Calu3 (cell line): ENCODE measurements around the gene STK17B. TPM values are rescaled to one million over a fixed set of nuclear protein-coding genes. Genes with fewer than 3 reads are reported as not detected.
A peak's percentile ranks its signal among the peaks of the same experiment; 100 is the strongest.

ENCODE experiments used
- BruUV-seq: library from RNA; stranded (reverse); fragments of 400-500 nt; replicated peaks from 2 replicates; lab custom pipeline; 2021; lab: Mats Ljungman, UMichigan
- CTCF ChIA-PET: fragments of 300-600 bp; sonication (Branson Sonifier 250); formaldehyde crosslinking; loops from one replicate; lab custom pipeline; 2022; ENCODE audit warnings: antibody characterized with exemption; lab: Charles Lee
- DNase-seq: peaks from one replicate; pipeline ENCODE4 v3.0.0; 2022
- H3K27ac Mint-ChIP-seq: one replicate; pipeline ENCODE4 v1.8.0; 2022; ENCODE audit warnings: mixed read lengths; ENCODE audit not compliant: unreplicated experiment
- H3K27me3 Mint-ChIP-seq: one replicate; pipeline ENCODE4 v1.8.0; 2022; ENCODE audit warnings: mixed read lengths; ENCODE audit not compliant: unreplicated experiment
- H3K36me3 Mint-ChIP-seq: one replicate; pipeline ENCODE4 v1.8.0; 2022; ENCODE audit warnings: mild to moderate bottlenecking, moderate library complexity, mixed read lengths; ENCODE audit not compliant: insufficient read depth, unreplicated experiment
- H3K4me1 Mint-ChIP-seq: one replicate; pipeline ENCODE4 v1.8.0; 2022; ENCODE audit warnings: mild to moderate bottlenecking, low read depth, mixed read lengths; ENCODE audit not compliant: unreplicated experiment
- H3K4me3 Mint-ChIP-seq: one replicate; pipeline ENCODE4 v1.8.0; 2022; ENCODE audit warnings: mild to moderate bottlenecking, low read depth, moderate library complexity, mixed read lengths; ENCODE audit not compliant: unreplicated experiment
- H3K9me3 Mint-ChIP-seq: one replicate; pipeline ENCODE4 v1.8.0; 2022; ENCODE audit warnings: low read depth, mixed read lengths; ENCODE audit not compliant: unreplicated experiment
- CTCF ChIP-seq: fragments of 200-600 bp; IDR thresholded peaks from one replicate; pipeline ENCODE4 v1.8.0; 2022; ENCODE audit warnings: antibody characterized with exemption; ENCODE audit not compliant: unreplicated experiment
- intact Hi-C: fragments of 100-400 bp; cut with micrococcal nuclease; formaldehyde crosslinking; loops from one replicate; pipeline ENCODE4 v1.10.0; 2022; ENCODE audit not compliant: unreplicated experiment
- total RNA-seq: library from RNA; stranded (reverse); gene quantifications from 2 replicates; pipeline ENCODE4 v1.2.3, GENCODE V29; 2022

Gene STK17B
- total RNA-seq, 1 experiment from 2014 or later, result 38.5 TPM

GRCh38 chr2:196184921-196185320 is 13.5 kb upstream of the STK17B start:
- peaks cover 30% of the 10 kb centered on the region for H3K4me1 Mint-ChIP-seq
- intact Hi-C loops, result no loop called here
- peaks cover 4% of the 10 kb centered on the region for H3K9me3 Mint-ChIP-seq
- H3K36me3 Mint-ChIP-seq, result no peaks in the 10 kb centered on the region
- no peak for TF ChIP-seq CTCF
- CTCF ChIA-PET, result interaction anchor here (0.7 to 1.2 kb wide), 2 partner anchors 48 to 108 kb away, joined by 3 to 4 read pairs; no protein-coding TSS in a partner anchor
- DNase-seq, result no peak
- H3K27me3 Mint-ChIP-seq, result no peaks in the 10 kb centered on the region
- BruUV-seq, result no TSS peak
- H3K4me3 Mint-ChIP-seq, result no peak overlapping the region
- H3K27ac Mint-ChIP-seq, result no peak overlapping the region

DNA sequence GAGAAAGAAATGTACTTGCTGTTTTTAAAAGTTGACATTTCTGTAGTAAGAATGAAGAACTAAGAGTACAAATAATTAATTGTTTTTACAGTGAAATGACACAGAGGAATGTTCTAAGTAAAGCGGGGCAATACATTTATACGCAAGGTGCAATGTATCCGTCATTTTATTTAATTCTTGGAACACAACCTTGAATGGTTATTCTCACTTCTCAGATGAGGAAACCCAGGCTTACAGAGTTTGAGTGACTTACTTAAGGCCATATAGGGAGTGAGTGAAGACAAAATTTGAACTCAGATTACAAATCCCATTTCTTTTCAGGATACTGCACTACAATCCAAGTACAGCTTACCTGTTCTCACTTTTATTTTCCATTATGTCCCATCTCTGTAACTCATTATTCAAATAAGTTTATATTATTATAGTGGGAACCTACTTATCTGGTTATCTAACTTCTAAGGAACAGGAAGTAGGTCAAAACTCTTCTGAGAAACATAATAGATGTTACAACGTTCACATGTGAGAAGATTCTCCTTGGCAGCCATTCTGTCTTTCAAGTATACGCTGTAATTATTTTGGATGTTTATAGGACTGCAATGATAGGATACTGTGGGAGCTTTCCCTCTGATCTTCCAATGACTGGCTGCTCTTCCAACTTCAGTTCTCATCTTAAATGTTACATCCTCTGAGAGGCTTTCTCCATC is 12.3 kb upstream of the STK17B start:
- H3K36me3 Mint-ChIP-seq, result no peaks in the 10 kb centered on the region
- TF ChIP-seq CTCF, result no peak
- BruUV-seq, result no TSS peak
- peak overlapping the region; percentile 66 for H3K27ac Mint-ChIP-seq
- peaks cover 4% of the 10 kb centered on the region for H3K9me3 Mint-ChIP-seq
- DNase-seq, result no peak
- no peaks in the 10 kb centered on the region for H3K27me3 Mint-ChIP-seq
- CTCF ChIA-PET, result no interaction called here
- peaks cover 30% of the 10 kb centered on the region for H3K4me1 Mint-ChIP-seq
- no peak overlapping the region for H3K4me3 Mint-ChIP-seq
- intact Hi-C loops, result no loop called here

- no peak for TF ChIP-seq CTCF
- CTCF ChIA-PET, result no interaction called here
Observed at GRCh38 chr2:196183172-196183473, 11.7 kb upstream of the STK17B start.

GRCh38 chr2:196182439-196183171 is 11.2 kb upstream of the STK17B start:
- Mint-ChIP-seq H3K36me3 (no peaks in the 10 kb centered on the region), H3K9me3 (peaks cover 4% of the 10 kb centered on the region), H3K27me3 (no peaks in the 10 kb centered on the region), H3K4me3 (no peak overlapping the region), H3K27ac (peak overlapping the region; percentile 88), H3K4me1 (peaks cover 30% of the 10 kb centered on the region)
- no TSS peak for BruUV-seq
- intact Hi-C loops, result no loop called here
- DNase-seq, result no peak
- TF ChIP-seq CTCF, result no peak
- CTCF ChIA-PET, result interaction anchor here (0.6 to 0.8 kb wide), 3 partner anchors 11 to 104 kb away, joined by 4 to 6 read pairs (median 4); partner anchors contain the start of gene STK17B

More at GRCh38 chr2:196183172-196183473, 11.7 kb upstream of the STK17B start:
- no TSS peak for BruUV-seq
- Mint-ChIP-seq H3K27me3 (no peaks in the 10 kb centered on the region), H3K27ac (no peak overlapping the region), H3K4me1 (peaks cover 30% of the 10 kb centered on the region), H3K4me3 (no peak overlapping the region), H3K9me3 (peaks cover 4% of the 10 kb centered on the region), H3K36me3 (no peaks in the 10 kb centered on the region)
- DNase-seq, result no peak
- intact Hi-C loops, result no loop called here
